Measurements from ENCODE around the gene CDADC1.
"Not testable (repeated sequence)": the region's sequence is repeated elsewhere in the genome, so short reads cannot be mapped to it uniquely, and the experiment has no call there.

The CDADC1 gene

GRCh38 chr13:49323344-49323743, 75.6 kb downstream of the CDADC1 start:
- no peak for TF ChIP-seq CTCF (IDR thresholded peaks at IDR 0.05; ENCODE audit: control extremely low read depth, extremely low read depth, low read depth, missing control alignments)
- POLR2A ChIA-PET = no interaction called here
- DNase-seq (ENCODE audit: extremely low spot score) = no peak
- CTCF ChIA-PET = interaction anchor here (1.2 to 1.5 kb wide), 4 partner anchors 9 to 283 kb away, joined by 3 to 5 read pairs (median 4); no protein-coding TSS in a partner anchor

GRCh38 chr13:49326222-49326917, 78.6 kb downstream of the CDADC1 start:
- CTCF ChIA-PET = interaction anchor here (0.7 to 1.0 kb wide), 3 partner anchors 14 to 26 kb away, joined by 3 to 4 read pairs (median 3); no protein-coding TSS in a partner anchor
- TF ChIP-seq CTCF (IDR thresholded peaks at IDR 0.05; ENCODE audit: control extremely low read depth, extremely low read depth, low read depth, missing control alignments) = no peak
- no peak for DNase-seq (ENCODE audit: extremely low spot score)
- POLR2A ChIA-PET = no interaction called here

GRCh38 chr13:49327145-49327544, 79.4 kb downstream of the CDADC1 start:
- DNase-seq (ENCODE audit: extremely low spot score); POLR2A ChIA-PET: not testable (repeated sequence)
- CTCF ChIA-PET = interaction anchor here (1.0 kb wide), 1 partner anchor 19 kb away, joined by 3 read pairs; no protein-coding TSS in a partner anchor

- POLR2A ChIA-PET = no interaction called here
- TF ChIP-seq CTCF (IDR thresholded peaks at IDR 0.05; ENCODE audit: control extremely low read depth, extremely low read depth, low read depth, missing control alignments) = no peak
- DNase-seq (ENCODE audit: extremely low spot score) = no peak
- CTCF ChIA-PET = interaction anchor here (1.2 kb wide), 1 partner anchor 19 kb away, joined by 3 read pairs; no protein-coding TSS in a partner anchor
Observed at GRCh38 chr13:49329831-49330545, 82.3 kb downstream of the CDADC1 start.

- TF ChIP-seq CTCF (IDR thresholded peaks at IDR 0.05; ENCODE audit: control extremely low read depth, extremely low read depth, low read depth, missing control alignments) = no peak
- CTCF ChIA-PET = interaction anchor here (1.2 kb wide), 1 partner anchor 19 kb away, joined by 3 read pairs; no protein-coding TSS in a partner anchor
- POLR2A ChIA-PET = no interaction called here
- DNase-seq (ENCODE audit: extremely low spot score) = no peak
Observed at GRCh38 chr13:49330546-49330864, 82.8 kb downstream of the CDADC1 start.

GRCh38 chr13:49336655-49337054, 88.9 kb downstream of the CDADC1 start:
- DNase-seq (ENCODE audit: extremely low spot score) = no peak
- ChIA-PET CTCF (no interaction called here), POLR2A (no interaction called here)
- no peak for TF ChIP-seq CTCF (IDR thresholded peaks at IDR 0.05; ENCODE audit: control extremely low read depth, extremely low read depth, low read depth, missing control alignments)

GRCh38 chr13:49340161-49340560, 92.4 kb downstream of the CDADC1 start:
- DNase-seq (ENCODE audit: extremely low spot score) = no peak
- no peak for TF ChIP-seq CTCF (IDR thresholded peaks at IDR 0.05; ENCODE audit: control extremely low read depth, extremely low read depth, low read depth, missing control alignments)
- CTCF ChIA-PET = interaction anchor here (0.9 to 1.0 kb wide), 2 partner anchors 18 to 29 kb away, joined by 3 read pairs; no protein-coding TSS in a partner anchor
- POLR2A ChIA-PET = no interaction called here

Data from GM10248 (cell line).